Hepatocyte (in vitro differentiated cells): ENCODE data around the gene TMOD1. TPM values are rescaled to one million over a fixed set of nuclear protein-coding genes. Genes with fewer than 3 reads are reported as not detected.
A peak's percentile ranks its signal among the peaks of the same experiment; 100 is the strongest.

ENCODE experiments used
- DNase-seq: peaks from one replicate; pipeline ENCODE4 v3.0.0-alpha.2; 2016; ENCODE audit warnings: low spot score
- H2AFZ ChIP-seq: fragments of 200-600 bp; sonication (generic); 2 replicates; pipeline ENCODE4 v1.6.0; 2016; ENCODE audit warnings: antibody characterized with exemption, mild to moderate bottlenecking
- H3K27ac ChIP-seq: fragments of 200-600 bp; sonication (generic); 2 replicates; pipeline ENCODE4 v1.5.1; 2016; ENCODE audit warnings: mild to moderate bottlenecking
- H3K27me3 ChIP-seq: fragments of 200-600 bp; sonication (generic); 2 replicates; pipeline ENCODE4 v1.6.1; 2016
- H3K36me3 ChIP-seq: fragments of 200-600 bp; sonication (generic); replicated peaks from 2 replicates; pipeline ENCODE4 v1.5.1; 2016; ENCODE audit warnings: low read depth; ENCODE audit not compliant: insufficient read depth
- H3K4me1 ChIP-seq: fragments of 200-600 bp; sonication (generic); 2 replicates; pipeline ENCODE4 v1.5.1; 2016; ENCODE audit warnings: mild to moderate bottlenecking, moderate library complexity; ENCODE audit not compliant: insufficient read depth
- H3K4me2 ChIP-seq: fragments of 200-600 bp; sonication (generic); 2 replicates; pipeline ENCODE4 v1.6.0; 2016
- H3K4me3 ChIP-seq: fragments of 200-600 bp; sonication (generic); 2 replicates; pipeline ENCODE4 v1.5.1; 2016; ENCODE audit warnings: mild to moderate bottlenecking
- H3K79me2 ChIP-seq: fragments of 200-600 bp; sonication (generic); 2 replicates; pipeline ENCODE4 v1.6.0; 2017; ENCODE audit warnings: mild to moderate bottlenecking
- H3K9me2 ChIP-seq: fragments of 200-600 bp; sonication (generic); replicated peaks from 2 replicates; pipeline ENCODE4 v1.6.0; 2017; ENCODE audit warnings: mild to moderate bottlenecking; ENCODE audit not compliant: insufficient read depth
- H3K9me3 ChIP-seq: fragments of 200-600 bp; sonication (generic); 2 replicates; pipeline ENCODE4 v1.5.1; 2016; ENCODE audit warnings: low read depth, mild to moderate bottlenecking
- H4K20me1 ChIP-seq: fragments of 200-600 bp; sonication (generic); 2 replicates; pipeline ENCODE4 v1.6.0; 2016; ENCODE audit warnings: mild to moderate bottlenecking; ENCODE audit not compliant: insufficient read depth, poor library complexity, severe bottlenecking
- EZH2 ChIP-seq: fragments of 200-600 bp; sonication (generic); IDR thresholded peaks from 2 replicates; pipeline ENCODE4 v1.6.1; 2016; ENCODE audit warnings: antibody characterized with exemption, mild to moderate bottlenecking, borderline replicate concordance
- EZH2phosphoT487 ChIP-seq: fragments of 200-600 bp; sonication (generic); IDR thresholded peaks from one replicate; pipeline ENCODE4 v1.6.1; 2018; ENCODE audit warnings: antibody characterized with exemption, mild to moderate bottlenecking, low read depth, moderate library complexity; ENCODE audit not compliant: unreplicated experiment, severe bottlenecking
- WGBS: methylation state at CpG from one replicate; pipeline ENCODE4 v1.1.6; 2016; ENCODE audit warnings: low lambda C conversion rate; ENCODE audit errors: missing lambda C conversion rate; 5-methylcytosine and 5-hydroxymethylcytosine counted together
- polyA plus RNA-seq: library from polyadenylated mRNA; unstranded; fragments of >200 nt; fragmentation: Nextera tagmentation; extraction: Ambion mirVana; gene quantifications from 2 replicates; pipeline ENCODE4 v1.2.1, GENCODE V29; 2016
- total RNA-seq: library from RNA; depleted of rRNA; stranded (reverse); fragments of >200 nt; gene quantifications from 2 replicates; pipeline ENCODE4 v1.2.3, GENCODE V29; 2014
- TF ChIP-seq, protein P1 (sequence below): fragments of 200-600 bp; sonication (generic); IDR thresholded peaks from 2 replicates; pipeline ENCODE4 v1.5.1; 2016; ENCODE audit warnings: antibody characterized with exemption, mild to moderate bottlenecking; ENCODE audit not compliant: poor library complexity

The TMOD1 gene
- total and polyA plus RNA-seq, 2 experiments from 2014 or later, result 0.47 to 3.5 TPM

DNA sequence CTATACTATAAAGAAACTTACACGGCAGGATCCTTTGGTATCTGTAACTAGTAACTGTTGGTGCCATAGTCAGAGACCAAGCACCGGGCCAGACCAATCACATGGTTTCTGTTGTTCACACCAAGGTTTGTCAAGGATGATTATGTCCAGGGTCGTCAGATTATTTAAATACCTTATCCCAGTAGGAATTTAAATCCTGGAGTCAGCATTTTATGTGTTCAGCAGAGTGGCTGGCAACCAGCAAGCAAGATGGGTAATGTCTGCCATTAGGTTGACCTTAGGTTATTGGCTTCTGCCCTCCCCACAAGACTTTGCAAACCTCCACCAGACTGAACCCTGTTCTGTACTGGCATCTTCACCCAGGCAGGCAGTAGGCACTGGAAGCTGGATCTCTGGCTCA, 39.3 kb upstream of the TMOD1 start:
- TF ChIP-seq EZH2 (no peak), EZH2phosphoT487 (no peak)
- TF ChIP-seq, protein P1, sequence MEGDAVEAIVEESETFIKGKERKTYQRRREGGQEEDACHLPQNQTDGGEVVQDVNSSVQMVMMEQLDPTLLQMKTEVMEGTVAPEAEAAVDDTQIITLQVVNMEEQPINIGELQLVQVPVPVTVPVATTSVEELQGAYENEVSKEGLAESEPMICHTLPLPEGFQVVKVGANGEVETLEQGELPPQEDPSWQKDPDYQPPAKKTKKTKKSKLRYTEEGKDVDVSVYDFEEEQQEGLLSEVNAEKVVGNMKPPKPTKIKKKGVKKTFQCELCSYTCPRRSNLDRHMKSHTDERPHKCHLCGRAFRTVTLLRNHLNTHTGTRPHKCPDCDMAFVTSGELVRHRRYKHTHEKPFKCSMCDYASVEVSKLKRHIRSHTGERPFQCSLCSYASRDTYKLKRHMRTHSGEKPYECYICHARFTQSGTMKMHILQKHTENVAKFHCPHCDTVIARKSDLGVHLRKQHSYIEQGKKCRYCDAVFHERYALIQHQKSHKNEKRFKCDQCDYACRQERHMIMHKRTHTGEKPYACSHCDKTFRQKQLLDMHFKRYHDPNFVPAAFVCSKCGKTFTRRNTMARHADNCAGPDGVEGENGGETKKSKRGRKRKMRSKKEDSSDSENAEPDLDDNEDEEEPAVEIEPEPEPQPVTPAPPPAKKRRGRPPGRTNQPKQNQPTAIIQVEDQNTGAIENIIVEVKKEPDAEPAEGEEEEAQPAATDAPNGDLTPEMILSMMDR, result no peak
- no peaks in the 10 kb centered on the region for H3K9me3 ChIP-seq
- H3K4me3 ChIP-seq, result no peak overlapping the region
- DNase-seq, result no peak
- H2AFZ ChIP-seq, result no peak overlapping the region
- no peaks in the 10 kb centered on the region for H3K4me1 ChIP-seq
- WGBS, result 91% methylated on average over 3 of the region's 3 CpGs
- no peak overlapping the region for H3K4me2 ChIP-seq
- no peaks in the 10 kb centered on the region for H3K27me3 ChIP-seq
- H4K20me1 ChIP-seq, result no peaks in the 10 kb centered on the region
- no peaks in the 10 kb centered on the region for H3K79me2 ChIP-seq
- H3K9me2 ChIP-seq, result no peaks in the 10 kb centered on the region
- no peak overlapping the region for H3K27ac ChIP-seq
- H3K36me3 ChIP-seq, result no peaks in the 10 kb centered on the region

DNA sequence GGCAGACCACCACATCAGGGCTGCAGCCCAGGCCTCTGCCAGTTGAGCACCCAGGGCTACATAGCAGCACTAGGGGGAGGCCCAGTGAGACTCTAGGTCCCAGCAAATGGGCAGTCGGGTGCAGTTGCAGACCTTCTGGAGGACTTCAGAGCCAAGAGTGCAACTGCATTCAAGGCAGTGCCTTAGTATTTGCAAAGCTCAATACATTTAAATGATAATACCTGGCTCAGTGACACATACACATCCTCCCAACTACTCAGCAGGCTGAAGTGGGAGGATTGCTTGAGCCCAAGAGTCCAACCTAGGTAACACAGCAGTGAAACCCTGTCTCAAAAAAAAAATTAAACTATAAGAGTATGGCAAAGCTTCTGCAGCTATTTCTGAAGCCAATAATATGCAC, 38.6 kb upstream of the TMOD1 start:
- Histone ChIP-seq H2AFZ (no peak overlapping the region), H4K20me1 (no peaks in the 10 kb centered on the region), H3K9me3 (no peaks in the 10 kb centered on the region), H3K36me3 (no peaks in the 10 kb centered on the region), H3K9me2 (no peaks in the 10 kb centered on the region), H3K27ac (no peak overlapping the region), H3K4me3 (no peak overlapping the region), H3K4me2 (no peak overlapping the region), H3K27me3 (no peaks in the 10 kb centered on the region), H3K4me1 (no peaks in the 10 kb centered on the region), H3K79me2 (no peaks in the 10 kb centered on the region)
- TF ChIP-seq EZH2, result no peak
- TF ChIP-seq, protein P1, result no peak
- no peak for TF ChIP-seq EZH2phosphoT487
- 90% methylated on average over 1 of the region's 1 CpG for WGBS
- DNase-seq, result no peak

DNA sequence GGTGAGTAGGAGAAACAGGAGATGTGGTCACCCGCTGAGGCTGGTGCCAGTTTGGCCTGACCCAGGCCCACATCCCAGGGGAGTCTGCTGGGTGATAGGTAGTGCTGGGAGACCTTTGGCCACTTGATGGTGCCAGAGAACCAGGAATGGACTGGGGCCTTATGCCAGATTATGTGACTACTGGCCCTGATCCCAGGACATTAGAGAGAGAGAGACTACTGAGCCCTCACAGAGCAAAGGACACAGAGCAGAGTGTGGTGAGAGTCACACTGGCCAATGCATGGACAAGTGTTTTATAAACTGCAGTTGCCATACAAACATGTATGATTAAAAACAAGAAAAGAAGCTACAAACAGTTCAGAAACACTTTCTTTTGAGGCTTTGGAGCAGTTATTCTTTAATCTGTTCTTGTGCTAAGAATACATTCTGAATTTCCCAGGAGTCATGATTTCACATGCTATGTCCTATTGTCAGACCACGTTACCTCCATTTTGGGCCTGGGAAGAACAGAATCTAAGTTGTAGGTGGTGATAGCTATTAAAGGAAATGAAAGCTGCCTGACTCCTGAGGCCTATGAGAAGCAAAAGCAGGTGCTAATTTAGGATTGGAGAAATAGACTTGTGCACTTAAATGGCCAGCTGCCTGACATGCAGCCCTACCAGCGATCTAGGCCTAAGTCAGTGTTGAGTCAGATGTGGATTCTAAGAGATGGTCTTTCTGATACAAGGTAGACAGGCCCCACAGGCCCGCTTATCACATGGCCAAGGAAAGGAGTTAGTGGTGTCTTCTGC, 32.6 kb upstream of the TMOD1 start:
- Histone ChIP-seq H3K4me1 (no peaks in the 10 kb centered on the region), H2AFZ (no peak overlapping the region), H3K4me2 (no peak overlapping the region), H3K79me2 (no peaks in the 10 kb centered on the region), H3K27ac (no peak overlapping the region), H3K9me3 (no peaks in the 10 kb centered on the region), H3K27me3 (no peaks in the 10 kb centered on the region), H3K9me2 (no peaks in the 10 kb centered on the region), H4K20me1 (no peaks in the 10 kb centered on the region), H3K36me3 (no peaks in the 10 kb centered on the region), H3K4me3 (no peak overlapping the region)
- TF ChIP-seq EZH2phosphoT487, result no peak
- TF ChIP-seq, protein P1, result peak; percentile 78
- WGBS, result 83% methylated on average over 4 of the region's 4 CpGs
- DNase-seq, result peak; percentile 72
